H1 (cell line): ENCODE results near the gene SMARCAL1.

Experiments used
- CTCF ChIP-seq, 3 experiments: IDR thresholded peaks; 1 replicate in 2 of 3; 2 replicates in 1 of 3; pipeline versions ENCODE4 v1.5.1 to v1.6.1; 2011; ENCODE audit warnings: low read length in 3 of 3, mild to moderate bottlenecking in 3 of 3, inconsistent platforms in 2 of 3, low read depth in 1 of 3, moderate library complexity in 1 of 3; ENCODE audit not compliant: insufficient read depth in 1 of 3; ENCODE audit errors: control extremely low read depth in 1 of 3
- EZH2 ChIP-seq: fragments of 200-600 bp; sonication (generic); IDR thresholded peaks from 2 replicates; pipeline ENCODE4 v1.7.1; 2012; ENCODE audit warnings: low read depth, mild to moderate bottlenecking, moderate library complexity, low read length, inconsistent platforms; ENCODE audit not compliant: severe bottlenecking
- HDAC2 ChIP-seq, 2 experiments: fragments of 300-600 bp in 1 of 2; sonication (generic) in 1 of 2; IDR thresholded peaks; 2 replicates each; pipeline ENCODE4 v1.6.1; 2011 to 2012; ENCODE audit warnings: low read depth in 2 of 2, low read length in 2 of 2, mild to moderate bottlenecking in 2 of 2, moderate library complexity in 2 of 2, borderline replicate concordance in 1 of 2, inconsistent platforms in 1 of 2
- POLR2A ChIP-seq, 2 experiments: IDR thresholded peaks; 1 replicate in 1 of 2; 2 replicates in 1 of 2; pipeline ENCODE4 v1.6.1; 2011; ENCODE audit warnings: low read depth in 2 of 2, low read length in 2 of 2, mild to moderate bottlenecking in 2 of 2; ENCODE audit errors: control extremely low read depth in 1 of 2
- SP1 ChIP-seq: IDR thresholded peaks from 2 replicates; pipeline ENCODE4 v1.6.1; 2011; ENCODE audit warnings: low read depth, low read length
- SP4 ChIP-seq: IDR thresholded peaks from 2 replicates; pipeline ENCODE4 v1.6.1; 2012; ENCODE audit warnings: low read length, inconsistent platforms
- TEAD4 ChIP-seq: IDR thresholded peaks from 2 replicates; pipeline ENCODE4 v1.6.1; 2012; ENCODE audit warnings: low read depth, low read length, inconsistent platforms, mixed read lengths

- TF ChIP-seq SP4 = no peak
- TF ChIP-seq CTCF (IDR thresholded peaks at IDR 0.05; ENCODE audit: control extremely low read depth in 1 of 3, insufficient read depth in 1 of 3, low read depth in 1 of 3, low read length in 3 of 3) = no peak
- TF ChIP-seq HDAC2 (IDR thresholded peaks at IDR 0.05; ENCODE audit: borderline replicate concordance in 1 of 2, low read depth in 2 of 2, low read length in 2 of 2) = no peak
- peak in 1 of 2 experiments; percentile 71; a peak in 2 of 3 replicates for TF ChIP-seq POLR2A (IDR thresholded peaks at IDR 0.05; ENCODE audit: control extremely low read depth in 1 of 2, low read depth in 2 of 2, low read length in 2 of 2)
- no peak for TF ChIP-seq TEAD4
- peak; percentile 58; the same call in 1 of the 2 replicates for TF ChIP-seq SP1
- no peak for TF ChIP-seq EZH2
Observed at GRCh38 chr2:216412022-216412999, at the start of gene SMARCAL1.
